SK-N-SH treated with all-trans-retinoic acid at 6 μM for 48 hours (cell line): Measurements from ENCODE around the gene SPDYE3.
"Not testable (repeated sequence)": the region's sequence is repeated elsewhere in the genome, so short reads cannot be mapped to it uniquely, and the experiment has no call there.

Experiments
- CSDC2 ChIP-seq: fragments of 250-450 bp; sonication (Bioruptor Pico); IDR thresholded peaks from 2 replicates; pipeline ENCODE4 v1.5.0; 2020; ENCODE audit warnings: mild to moderate bottlenecking, moderate library complexity
- ISL1 ChIP-seq: fragments of 250-450 bp; sonication (Bioruptor Pico); IDR thresholded peaks from 2 replicates; pipeline ENCODE4 v2.1.2; 2022; ENCODE audit warnings: mild to moderate bottlenecking, moderate library complexity
- RARB ChIP-seq: fragments of 250-450 bp; sonication (Bioruptor Pico); IDR thresholded peaks from 2 replicates; pipeline ENCODE4 v1.8.0; 2021; ENCODE audit warnings: mild to moderate bottlenecking, moderate library complexity
- ZFP30 ChIP-seq: fragments of 450-650 bp; formaldehyde crosslinking; IDR thresholded peaks from 2 replicates; pipeline ENCODE4 v1.5.0; 2022; ENCODE audit warnings: mild to moderate bottlenecking, moderate library complexity
- ZNF565 ChIP-seq: fragments of 450-650 bp; formaldehyde crosslinking; conservative IDR thresholded peaks from 2 replicates; pipeline ENCODE4 v1.5.0; 2020; ENCODE audit warnings: low read depth, mild to moderate bottlenecking, moderate library complexity
- ZNF8 ChIP-seq: fragments of 450-650 bp; formaldehyde crosslinking; IDR thresholded peaks from 2 replicates; pipeline ENCODE4 v1.5.0; 2020; ENCODE audit warnings: mild to moderate bottlenecking, moderate library complexity
- TF ChIP-seq, protein P1 (sequence below): fragments of 250-450 bp; sonication (Bioruptor Pico); IDR thresholded peaks from 2 replicates; pipeline ENCODE4 v1.5.0; 2020; ENCODE audit warnings: mild to moderate bottlenecking, moderate library complexity
- TF ChIP-seq, protein P2 (sequence below): fragments of 250-450 bp; sonication (Bioruptor Pico); IDR thresholded peaks from 2 replicates; pipeline ENCODE4 v1.8.0; 2021; ENCODE audit warnings: low read depth, mild to moderate bottlenecking, moderate library complexity, borderline replicate concordance
- TF ChIP-seq, protein P3 (sequence below): fragments of 250-450 bp; sonication (Bioruptor Pico); IDR thresholded peaks from 2 replicates; pipeline ENCODE4 v1.8.0; 2020; ENCODE audit warnings: mild to moderate bottlenecking, moderate library complexity, borderline replicate concordance

DNA sequence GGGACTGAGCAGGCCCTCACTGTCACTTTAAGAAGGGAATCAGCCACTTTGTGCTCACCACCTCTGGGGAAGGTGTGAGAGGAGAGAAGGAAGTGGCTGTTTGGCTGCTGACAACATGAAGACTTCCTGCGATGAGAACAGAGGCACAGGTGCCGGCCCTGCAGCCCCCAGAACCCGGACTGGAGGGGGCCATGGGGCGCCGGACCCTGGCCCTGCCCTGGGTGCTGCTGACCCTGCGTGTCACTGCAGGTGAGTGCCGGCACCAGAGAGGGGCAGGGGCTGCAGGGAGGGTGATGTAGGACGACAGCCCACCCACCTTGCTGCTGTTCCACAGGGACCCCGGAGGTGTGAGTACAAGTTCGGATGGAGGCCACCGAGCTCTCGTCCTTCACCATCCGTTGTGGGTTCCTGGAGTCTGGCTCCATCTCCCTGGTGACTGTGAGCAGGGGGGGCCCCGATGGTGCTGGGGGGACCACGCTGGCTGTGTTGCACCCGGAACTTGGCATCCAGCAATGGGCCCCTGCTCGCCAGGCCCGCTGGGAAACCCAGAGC lies 44.8 kb downstream of the SPDYE3 start:
- TF ChIP-seq RARB (CRISPR knock-in tag); ZFP30 (CRISPR knock-in tag); CSDC2 (CRISPR knock-in tag); ISL1 (CRISPR knock-in tag); ZNF8 (CRISPR knock-in tag); ZNF565: not testable (repeated sequence)
- TF ChIP-seq, protein P1, sequence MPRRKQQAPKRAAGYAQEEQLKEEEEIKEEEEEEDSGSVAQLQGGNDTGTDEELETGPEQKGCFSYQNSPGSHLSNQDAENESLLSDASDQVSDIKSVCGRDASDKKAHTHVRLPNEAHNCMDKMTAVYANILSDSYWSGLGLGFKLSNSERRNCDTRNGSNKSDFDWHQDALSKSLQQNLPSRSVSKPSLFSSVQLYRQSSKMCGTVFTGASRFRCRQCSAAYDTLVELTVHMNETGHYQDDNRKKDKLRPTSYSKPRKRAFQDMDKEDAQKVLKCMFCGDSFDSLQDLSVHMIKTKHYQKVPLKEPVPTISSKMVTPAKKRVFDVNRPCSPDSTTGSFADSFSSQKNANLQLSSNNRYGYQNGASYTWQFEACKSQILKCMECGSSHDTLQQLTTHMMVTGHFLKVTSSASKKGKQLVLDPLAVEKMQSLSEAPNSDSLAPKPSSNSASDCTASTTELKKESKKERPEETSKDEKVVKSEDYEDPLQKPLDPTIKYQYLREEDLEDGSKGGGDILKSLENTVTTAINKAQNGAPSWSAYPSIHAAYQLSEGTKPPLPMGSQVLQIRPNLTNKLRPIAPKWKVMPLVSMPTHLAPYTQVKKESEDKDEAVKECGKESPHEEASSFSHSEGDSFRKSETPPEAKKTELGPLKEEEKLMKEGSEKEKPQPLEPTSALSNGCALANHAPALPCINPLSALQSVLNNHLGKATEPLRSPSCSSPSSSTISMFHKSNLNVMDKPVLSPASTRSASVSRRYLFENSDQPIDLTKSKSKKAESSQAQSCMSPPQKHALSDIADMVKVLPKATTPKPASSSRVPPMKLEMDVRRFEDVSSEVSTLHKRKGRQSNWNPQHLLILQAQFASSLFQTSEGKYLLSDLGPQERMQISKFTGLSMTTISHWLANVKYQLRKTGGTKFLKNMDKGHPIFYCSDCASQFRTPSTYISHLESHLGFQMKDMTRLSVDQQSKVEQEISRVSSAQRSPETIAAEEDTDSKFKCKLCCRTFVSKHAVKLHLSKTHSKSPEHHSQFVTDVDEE (CRISPR knock-in tag) = not testable (repeated sequence)
- TF ChIP-seq, protein P2, sequence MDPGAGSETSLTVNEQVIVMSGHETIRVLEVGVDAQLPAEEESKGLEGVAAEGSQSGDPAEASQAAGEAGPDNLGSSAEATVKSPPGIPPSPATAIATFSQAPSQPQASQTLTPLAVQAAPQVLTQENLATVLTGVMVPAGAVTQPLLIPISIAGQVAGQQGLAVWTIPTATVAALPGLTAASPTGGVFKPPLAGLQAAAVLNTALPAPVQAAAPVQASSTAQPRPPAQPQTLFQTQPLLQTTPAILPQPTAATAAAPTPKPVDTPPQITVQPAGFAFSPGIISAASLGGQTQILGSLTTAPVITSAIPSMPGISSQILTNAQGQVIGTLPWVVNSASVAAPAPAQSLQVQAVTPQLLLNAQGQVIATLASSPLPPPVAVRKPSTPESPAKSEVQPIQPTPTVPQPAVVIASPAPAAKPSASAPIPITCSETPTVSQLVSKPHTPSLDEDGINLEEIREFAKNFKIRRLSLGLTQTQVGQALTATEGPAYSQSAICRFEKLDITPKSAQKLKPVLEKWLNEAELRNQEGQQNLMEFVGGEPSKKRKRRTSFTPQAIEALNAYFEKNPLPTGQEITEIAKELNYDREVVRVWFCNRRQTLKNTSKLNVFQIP (CRISPR knock-in tag) = not testable (repeated sequence)
- TF ChIP-seq, protein P3, sequence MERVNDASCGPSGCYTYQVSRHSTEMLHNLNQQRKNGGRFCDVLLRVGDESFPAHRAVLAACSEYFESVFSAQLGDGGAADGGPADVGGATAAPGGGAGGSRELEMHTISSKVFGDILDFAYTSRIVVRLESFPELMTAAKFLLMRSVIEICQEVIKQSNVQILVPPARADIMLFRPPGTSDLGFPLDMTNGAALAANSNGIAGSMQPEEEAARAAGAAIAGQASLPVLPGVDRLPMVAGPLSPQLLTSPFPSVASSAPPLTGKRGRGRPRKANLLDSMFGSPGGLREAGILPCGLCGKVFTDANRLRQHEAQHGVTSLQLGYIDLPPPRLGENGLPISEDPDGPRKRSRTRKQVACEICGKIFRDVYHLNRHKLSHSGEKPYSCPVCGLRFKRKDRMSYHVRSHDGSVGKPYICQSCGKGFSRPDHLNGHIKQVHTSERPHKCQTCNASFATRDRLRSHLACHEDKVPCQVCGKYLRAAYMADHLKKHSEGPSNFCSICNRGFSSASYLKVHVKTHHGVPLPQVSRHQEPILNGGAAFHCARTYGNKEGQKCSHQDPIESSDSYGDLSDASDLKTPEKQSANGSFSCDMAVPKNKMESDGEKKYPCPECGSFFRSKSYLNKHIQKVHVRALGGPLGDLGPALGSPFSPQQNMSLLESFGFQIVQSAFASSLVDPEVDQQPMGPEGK = not testable (repeated sequence)
